Measurements from ENCODE around the gene CACHD1.

The CACHD1 gene

GRCh38 chr1:64517640-64518039, 47.7 kb downstream of the CACHD1 start:
- no peak for TF ChIP-seq MAX (IDR thresholded peaks at IDR 0.05; ENCODE audit: low read depth, low read length)
- no peak for TF ChIP-seq CTCF (IDR thresholded peaks at IDR 0.05; ENCODE audit: low read depth, low read length)
- no peak for TF ChIP-seq POLR2A (IDR thresholded peaks at IDR 0.05; ENCODE audit: extremely low read depth, insufficient read length)
- H3K4me3 ChIP-seq (ENCODE audit: low read depth, low read length), result no peak overlapping the region
- DNase-seq (ENCODE audit: low read depth), result no peak

- TF ChIP-seq MYC (IDR thresholded peaks at IDR 0.05; ENCODE audit: low read depth, low read length) (no peak), MAX (IDR thresholded peaks at IDR 0.05; ENCODE audit: low read depth, low read length) (no peak), POLR2A (IDR thresholded peaks at IDR 0.05; ENCODE audit: extremely low read depth, insufficient read length) (no peak), CTCF (IDR thresholded peaks at IDR 0.05; ENCODE audit: low read depth, low read length) (no peak)
- H3K4me3 ChIP-seq (ENCODE audit: low read depth, low read length), result no peak overlapping the region
- DNase-seq (ENCODE audit: low read depth), result no peak
These were observed 49.0 kb downstream of the CACHD1 start for GRCh38 chr1:64518692-64519481.

GRCh38 chr1:64519901-64520300, 50.0 kb downstream of the CACHD1 start:
- no peak overlapping the region for H3K4me3 ChIP-seq (ENCODE audit: low read depth, low read length)
- TF ChIP-seq MYC (IDR thresholded peaks at IDR 0.05; ENCODE audit: low read depth, low read length), result no peak
- no peak for TF ChIP-seq CTCF (IDR thresholded peaks at IDR 0.05; ENCODE audit: low read depth, low read length)
- no peak for TF ChIP-seq POLR2A (IDR thresholded peaks at IDR 0.05; ENCODE audit: extremely low read depth, insufficient read length)
- TF ChIP-seq MAX (IDR thresholded peaks at IDR 0.05; ENCODE audit: low read depth, low read length), result no peak
- no peak for DNase-seq (ENCODE audit: low read depth)

- H3K4me3 ChIP-seq (ENCODE audit: low read depth, low read length), result no peak overlapping the region
- no peak for TF ChIP-seq MYC (IDR thresholded peaks at IDR 0.05; ENCODE audit: low read depth, low read length)
- TF ChIP-seq CTCF (IDR thresholded peaks at IDR 0.05; ENCODE audit: low read depth, low read length), result no peak
- no peak for TF ChIP-seq POLR2A (IDR thresholded peaks at IDR 0.05; ENCODE audit: extremely low read depth, insufficient read length)
- TF ChIP-seq MAX (IDR thresholded peaks at IDR 0.05; ENCODE audit: low read depth, low read length), result no peak
- no peak for DNase-seq (ENCODE audit: low read depth)
These were observed 52.8 kb downstream of the CACHD1 start for GRCh38 chr1:64522740-64523139.

GRCh38 chr1:64523413-64524337, 53.7 kb downstream of the CACHD1 start:
- TF ChIP-seq CTCF (IDR thresholded peaks at IDR 0.05; ENCODE audit: low read depth, low read length) (no peak), MAX (IDR thresholded peaks at IDR 0.05; ENCODE audit: low read depth, low read length) (no peak), POLR2A (IDR thresholded peaks at IDR 0.05; ENCODE audit: extremely low read depth, insufficient read length) (no peak), MYC (IDR thresholded peaks at IDR 0.05; ENCODE audit: low read depth, low read length) (no peak)
- no peak for DNase-seq (ENCODE audit: low read depth)
- no peak overlapping the region for H3K4me3 ChIP-seq (ENCODE audit: low read depth, low read length)

Data from NB4 (cell line).